Stimulated activated CD4-positive, alpha-beta T cell treated with anti-CD3 and anti-CD28 coated beads, Interleukin-12 subunit alpha, Interleukin-12 subunit beta, amount 100 ng/mL, for 4 hours (primary cell): ENCODE data around the gene CCDC70.

ENCODE experiments used
- DNase-seq: peaks from one replicate; pipeline ENCODE4 v3.0.0-alpha.2; 2020

The CCDC70 gene

DNA sequence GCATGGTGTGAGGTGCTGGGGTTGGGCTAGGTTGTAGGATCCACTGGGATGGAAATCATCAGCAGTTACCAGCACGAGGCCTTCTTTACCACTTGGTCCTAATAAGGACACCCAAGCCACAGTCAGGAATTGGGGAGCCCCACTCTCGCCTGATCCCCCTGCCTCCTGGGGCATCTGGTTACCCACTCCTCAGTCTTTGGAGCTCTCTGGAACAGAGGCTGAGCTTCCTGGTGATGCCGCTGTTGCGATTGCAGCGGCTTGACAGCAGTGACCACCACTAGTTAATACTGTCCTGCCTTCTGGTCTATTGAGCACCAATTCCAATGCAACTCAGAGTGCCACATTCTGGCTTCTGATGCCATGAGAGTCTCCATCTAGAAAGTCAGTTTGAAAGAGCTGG is 30.2 kb upstream of the CCDC70 start:
- DNase-seq = no peak

DNA sequence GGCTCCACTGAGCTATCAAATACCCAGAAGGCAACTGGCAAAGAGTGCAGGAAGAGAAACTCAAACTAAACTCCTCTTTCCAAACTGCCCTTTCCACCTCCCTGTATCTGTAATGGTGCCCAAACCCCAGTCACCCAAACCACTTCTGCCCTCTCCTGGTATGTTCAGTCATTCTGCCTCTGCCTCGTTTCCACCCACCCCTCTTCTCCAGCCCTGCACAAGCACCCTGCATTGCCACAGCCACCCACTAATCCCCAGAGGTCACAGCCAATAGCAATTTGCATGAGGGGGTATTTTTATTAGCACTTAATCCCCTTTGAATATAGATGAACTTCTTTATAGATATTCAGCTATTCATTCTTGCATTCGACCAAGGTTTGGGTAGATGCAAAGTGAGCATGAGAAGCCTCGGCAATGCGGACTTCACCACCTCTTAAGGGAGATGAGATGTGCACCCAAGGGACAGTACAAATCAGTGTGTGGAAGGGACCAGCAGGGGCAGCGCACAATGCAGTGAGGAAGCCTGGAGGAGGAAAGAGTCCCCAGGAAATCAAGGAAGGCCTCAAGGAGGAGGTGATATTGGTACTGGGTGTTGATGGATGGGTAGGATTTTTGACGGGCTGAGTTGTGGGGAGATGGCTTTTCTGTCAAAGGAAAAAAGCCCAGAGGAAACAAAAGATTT is 29.2 kb upstream of the CCDC70 start:
- peak; percentile 38 for DNase-seq

DNA sequence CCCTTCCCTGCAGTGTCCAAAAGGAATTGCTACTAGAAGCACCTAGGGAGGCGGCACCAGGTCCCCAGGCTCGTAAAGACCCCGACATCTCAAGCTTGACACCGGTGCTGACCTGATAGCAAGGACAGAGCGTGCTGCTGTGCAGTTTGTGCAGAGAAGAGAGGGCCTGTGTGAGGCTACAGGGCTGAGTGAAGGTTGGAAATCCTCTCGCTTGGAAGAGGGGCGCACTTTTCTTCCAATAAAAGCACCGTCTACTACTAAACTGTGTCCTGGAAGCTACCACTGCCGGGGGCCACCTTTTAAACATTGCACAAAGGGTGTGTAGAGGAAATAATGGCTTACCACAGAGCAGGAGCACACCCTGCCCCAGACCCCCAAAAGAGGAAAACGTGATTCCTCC is 27.8 kb upstream of the CCDC70 start:
- no peak for DNase-seq

DNA sequence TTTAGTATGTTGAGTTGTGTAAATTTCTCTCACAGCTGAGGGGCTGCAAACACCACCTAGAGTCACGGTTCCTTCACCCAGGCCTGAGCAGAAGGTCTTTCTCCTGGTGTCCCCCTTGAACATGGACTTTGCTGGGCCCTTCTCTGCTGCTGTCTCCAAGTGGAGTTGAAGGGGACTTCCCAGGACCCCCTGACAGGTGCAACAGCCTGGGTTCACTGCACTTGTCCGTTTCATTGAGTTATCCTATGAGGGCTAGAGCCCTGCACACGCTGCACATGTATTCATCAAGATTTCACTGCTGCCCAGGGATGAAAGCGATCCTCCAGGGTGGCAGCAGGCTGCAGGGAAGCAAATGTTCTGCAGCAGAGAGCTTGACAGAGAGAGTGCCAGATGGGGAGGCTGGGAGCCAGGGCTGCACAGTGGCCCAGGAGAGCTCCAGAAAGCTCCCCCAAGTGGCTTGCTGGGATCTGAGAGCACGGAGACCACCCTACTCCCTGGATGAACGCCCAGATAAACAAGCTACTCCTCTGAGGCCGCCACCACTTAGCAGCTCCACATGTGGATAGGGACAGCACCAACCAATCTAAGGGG is 27.1 kb upstream of the CCDC70 start:
- no peak for DNase-seq

DNA sequence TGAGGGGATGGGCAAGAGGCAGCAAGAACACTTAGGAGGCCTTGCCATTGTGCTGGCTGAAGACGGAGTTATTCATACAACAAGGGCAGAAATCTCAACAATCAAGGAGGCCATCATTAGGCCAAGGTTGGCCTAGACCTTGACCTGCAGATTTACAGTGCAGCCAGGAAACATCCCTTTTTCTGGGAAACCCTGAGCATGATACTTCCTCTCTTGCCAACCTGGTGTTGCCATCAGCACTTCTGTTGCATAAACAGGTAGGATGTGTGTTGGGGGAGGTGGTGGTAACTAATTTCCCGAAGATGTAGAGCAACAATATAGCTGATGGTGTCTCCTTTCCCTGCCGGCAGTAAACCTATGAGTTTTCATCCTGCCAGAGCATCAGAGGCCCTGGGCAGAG is 24.8 kb upstream of the CCDC70 start:
- no peak for DNase-seq

DNA sequence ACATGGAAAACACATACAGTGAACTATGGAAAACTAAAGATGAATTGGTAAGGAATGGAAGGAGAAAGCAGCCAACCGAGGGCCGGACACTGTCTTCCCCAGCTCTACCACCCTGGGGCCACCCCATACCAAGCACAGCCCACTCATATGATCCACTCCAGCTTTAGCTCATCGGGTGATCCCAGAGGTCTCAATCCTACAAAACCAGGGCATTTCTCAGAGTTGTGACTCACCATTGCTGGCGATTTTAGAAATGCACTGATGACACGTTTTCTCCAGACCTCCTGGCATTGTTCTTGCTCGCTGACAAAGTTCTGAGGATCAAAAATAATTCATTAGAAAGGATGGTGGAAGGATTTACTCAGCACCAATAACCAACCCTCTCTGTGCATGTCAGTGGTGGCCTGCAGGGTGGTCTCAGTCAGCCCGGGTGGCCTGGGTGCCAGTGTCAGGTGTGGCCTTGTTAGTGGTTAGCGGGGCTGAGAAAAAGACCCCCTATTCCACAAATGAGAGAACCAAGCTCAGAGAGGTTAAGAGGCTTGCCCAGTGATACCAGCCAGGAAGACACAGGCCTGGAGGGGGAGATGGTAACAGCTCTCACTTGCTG is 23.4 kb upstream of the CCDC70 start:
- DNase-seq = no peak

DNA sequence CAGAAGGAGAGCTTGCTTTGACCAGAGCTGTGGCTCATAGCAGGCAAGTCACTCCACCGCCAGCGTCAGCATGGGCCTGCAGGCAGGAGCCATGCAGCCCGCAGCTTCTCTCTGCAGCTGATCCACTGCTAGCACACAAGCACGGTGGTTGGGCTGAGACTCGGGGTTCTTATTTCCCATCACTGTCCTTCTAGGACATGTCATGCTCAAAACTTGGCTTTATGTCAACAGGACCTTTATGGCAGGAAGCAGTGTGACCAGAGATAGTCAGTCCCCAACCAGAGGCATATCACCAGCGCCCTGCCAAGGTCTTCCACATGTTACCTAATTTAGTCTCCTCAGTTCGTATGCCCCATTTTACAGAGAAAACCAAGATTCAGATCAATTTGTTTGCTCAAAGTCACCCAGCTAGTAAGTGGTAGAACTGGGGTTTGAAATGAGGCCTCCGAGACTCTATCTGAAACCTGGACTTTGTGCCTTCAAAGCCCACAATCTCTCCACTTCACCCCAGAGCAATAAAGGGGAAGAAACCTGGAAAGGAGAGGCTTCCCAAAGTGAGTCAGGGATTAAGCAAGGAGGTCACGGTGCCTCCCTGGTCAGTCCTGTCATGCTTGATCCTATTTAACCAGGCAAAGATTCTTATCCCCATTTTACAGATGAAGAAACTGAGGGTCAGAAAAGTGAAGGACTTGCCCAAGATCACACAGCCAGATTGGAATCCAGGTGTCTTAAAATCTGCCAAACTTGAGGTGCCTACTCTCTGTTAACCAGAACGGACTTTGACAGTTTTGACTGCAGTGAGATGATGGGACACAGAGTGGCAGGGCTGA is 21.8 kb upstream of the CCDC70 start:
- DNase-seq = no peak

DNA sequence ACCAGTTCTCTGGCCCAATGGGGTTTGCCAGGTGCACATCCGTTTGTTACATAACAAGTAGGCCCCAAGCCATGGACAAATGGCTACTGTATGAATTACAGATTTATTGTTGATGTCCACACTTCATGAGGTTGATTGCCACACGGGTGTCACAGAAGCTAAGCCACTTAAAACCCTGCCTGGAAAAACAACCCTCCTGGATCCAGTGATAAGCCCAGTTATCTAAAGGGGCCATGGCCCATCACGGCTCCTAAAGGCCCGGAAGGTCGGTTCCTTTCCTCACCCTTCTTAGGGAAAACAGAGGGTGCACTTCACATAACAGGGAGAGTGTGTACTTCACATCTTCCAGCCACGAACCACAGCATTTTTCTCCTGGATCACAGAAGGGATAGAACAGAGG is 20.9 kb upstream of the CCDC70 start:
- DNase-seq = no peak

DNA sequence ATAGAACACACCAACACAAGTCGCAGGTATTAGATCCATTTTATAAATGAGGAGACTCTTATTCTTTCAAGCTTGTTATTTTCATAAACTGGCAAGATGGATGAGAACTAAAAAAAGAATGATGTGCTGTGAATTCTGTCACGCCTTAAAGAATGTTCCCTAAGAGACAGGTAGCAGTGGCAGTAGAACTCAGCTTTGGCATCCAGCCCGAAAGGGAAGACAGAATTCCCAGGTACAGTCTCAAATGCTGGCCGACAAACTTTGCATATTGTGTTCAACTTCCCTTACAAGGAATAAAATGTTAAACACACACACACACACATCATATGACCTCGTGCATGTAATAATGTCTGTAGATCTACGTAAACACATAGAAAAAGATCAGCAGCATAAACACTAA is 20.0 kb upstream of the CCDC70 start:
- no peak for DNase-seq

DNA sequence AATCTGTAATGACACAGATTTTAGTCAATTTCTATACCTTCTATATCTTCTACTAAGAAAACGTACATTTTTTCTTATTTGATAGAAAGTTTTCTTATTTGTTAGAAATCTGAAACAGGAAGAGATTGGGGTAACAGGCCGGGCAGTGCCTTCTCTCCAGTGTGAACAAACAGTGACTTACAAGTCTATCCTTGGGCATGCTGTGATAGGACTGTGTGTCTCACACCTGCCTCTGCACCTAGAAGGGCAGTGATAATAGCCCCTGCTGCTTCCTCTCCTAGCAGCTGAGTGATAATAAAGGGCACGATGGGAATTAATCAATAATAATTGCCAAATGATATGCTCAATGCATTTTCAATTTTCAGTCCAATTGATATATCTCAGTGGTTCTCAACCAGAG is 18.2 kb upstream of the CCDC70 start:
- no peak for DNase-seq

DNA sequence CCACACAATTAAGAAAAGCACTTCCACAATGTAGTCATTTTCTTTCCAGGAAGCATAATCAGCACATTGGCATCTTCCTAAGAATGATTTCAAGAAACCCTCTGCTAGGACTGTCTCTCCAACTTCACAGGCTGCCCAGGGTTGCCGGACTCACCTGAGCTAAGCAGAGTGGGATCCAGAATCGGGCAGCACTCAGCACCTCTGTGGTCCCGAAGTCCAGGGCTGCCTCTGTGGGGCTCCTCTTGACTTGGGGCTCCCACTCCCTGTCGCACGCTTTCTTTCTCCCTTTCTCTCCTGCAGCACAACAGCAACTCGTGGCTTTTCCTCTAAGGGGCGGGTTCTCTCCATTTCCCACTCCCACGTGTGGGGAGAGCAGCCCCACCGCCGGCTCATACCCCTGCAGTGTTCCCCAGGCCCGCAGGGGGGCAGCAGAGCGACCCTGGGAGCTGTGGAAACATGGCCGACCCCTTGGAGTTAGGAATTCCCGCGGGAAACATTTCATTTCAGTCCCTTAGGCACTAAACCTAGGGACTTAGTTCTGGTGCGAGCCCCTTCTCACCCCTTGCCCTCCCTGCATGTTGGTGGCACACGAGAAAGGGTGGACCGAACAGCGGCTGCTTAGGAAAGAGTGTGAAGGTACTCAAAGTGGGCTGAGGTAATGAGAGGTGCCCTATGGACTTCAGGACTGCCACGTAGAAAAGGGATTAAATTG is 16.8 kb upstream of the CCDC70 start, which contains the start of gene TMEM272:
Gene TMEM272, minus strand, starts transcription at position 316 of the 712 bp plus-strand sequence. CDS start 6,647 bp downstream, outside the sequence.
- DNase-seq = peak; percentile 58

DNA sequence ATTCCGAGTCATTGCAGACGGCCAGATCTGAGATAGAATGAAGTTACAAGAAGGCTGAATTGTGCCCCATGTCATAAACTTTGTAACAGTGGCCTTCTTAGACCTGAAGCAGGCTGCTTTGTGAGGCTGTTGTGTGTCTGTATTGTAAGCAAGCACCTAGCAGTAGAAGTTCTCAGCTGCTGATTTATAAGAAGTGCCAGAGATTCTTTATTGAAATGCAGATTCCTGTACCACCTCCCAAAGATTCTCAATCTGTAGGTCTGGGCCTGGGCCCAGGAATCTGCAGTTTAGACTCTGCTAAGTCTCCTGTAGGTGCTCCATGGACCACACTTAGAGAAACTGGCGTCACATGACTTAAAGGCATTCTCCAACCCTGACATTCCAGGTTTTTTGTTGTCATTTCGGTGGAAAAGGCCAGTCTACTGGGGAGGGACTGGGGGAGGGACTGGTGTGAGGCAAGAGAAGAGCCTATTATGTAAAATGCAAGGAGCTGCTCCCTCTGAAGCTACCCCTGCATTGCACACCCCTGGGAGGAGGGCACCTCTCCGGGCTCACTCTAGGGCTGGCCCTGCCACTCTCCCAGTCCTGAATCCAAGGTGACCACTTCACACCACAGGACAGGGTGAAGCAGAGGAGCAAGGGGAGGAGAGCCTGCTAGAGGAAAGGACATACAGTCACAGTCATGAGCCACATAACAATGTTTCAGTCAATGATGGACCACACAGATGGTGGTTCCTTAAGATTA is 16.0 kb upstream of the CCDC70 start:
- DNase-seq = no peak

DNA sequence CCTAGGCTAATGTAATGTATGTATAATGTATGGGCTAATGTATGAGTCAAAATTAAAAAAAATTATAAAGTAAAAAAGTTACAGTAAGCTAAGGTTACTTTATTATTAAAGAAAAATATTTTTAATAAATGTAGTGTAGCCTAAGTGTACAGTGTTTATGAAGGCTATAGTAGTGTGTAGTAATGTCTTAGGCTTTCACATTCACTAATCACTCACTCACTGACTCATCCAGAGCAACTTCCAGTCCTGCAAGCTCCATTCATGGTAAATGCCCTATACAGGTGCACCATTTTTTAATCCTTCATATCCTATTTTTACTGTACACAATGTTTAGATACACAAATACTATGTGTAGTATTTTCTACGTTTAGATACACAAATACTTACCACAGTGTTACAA is 15.0 kb upstream of the CCDC70 start:
- DNase-seq = no peak

DNA sequence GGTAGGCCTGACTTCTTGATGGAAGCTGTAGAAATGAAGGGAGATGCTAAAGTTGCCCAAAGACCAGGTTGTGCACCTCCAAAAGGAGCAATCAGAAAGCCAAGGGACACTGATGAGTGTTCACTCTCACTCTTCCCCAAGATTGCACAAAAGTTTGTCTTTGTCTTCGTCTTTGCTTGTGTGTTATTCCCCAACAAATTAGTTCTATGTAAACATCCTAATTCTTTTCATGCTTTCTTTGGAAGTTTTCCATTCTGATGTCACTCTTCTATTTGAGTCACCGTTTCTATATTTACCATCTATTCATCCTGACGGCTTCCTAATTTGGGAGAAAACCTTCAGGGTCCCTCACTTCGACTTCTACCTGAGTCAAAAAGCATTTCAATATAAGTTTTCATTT is 13.1 kb upstream of the CCDC70 start:
- no peak for DNase-seq

DNA sequence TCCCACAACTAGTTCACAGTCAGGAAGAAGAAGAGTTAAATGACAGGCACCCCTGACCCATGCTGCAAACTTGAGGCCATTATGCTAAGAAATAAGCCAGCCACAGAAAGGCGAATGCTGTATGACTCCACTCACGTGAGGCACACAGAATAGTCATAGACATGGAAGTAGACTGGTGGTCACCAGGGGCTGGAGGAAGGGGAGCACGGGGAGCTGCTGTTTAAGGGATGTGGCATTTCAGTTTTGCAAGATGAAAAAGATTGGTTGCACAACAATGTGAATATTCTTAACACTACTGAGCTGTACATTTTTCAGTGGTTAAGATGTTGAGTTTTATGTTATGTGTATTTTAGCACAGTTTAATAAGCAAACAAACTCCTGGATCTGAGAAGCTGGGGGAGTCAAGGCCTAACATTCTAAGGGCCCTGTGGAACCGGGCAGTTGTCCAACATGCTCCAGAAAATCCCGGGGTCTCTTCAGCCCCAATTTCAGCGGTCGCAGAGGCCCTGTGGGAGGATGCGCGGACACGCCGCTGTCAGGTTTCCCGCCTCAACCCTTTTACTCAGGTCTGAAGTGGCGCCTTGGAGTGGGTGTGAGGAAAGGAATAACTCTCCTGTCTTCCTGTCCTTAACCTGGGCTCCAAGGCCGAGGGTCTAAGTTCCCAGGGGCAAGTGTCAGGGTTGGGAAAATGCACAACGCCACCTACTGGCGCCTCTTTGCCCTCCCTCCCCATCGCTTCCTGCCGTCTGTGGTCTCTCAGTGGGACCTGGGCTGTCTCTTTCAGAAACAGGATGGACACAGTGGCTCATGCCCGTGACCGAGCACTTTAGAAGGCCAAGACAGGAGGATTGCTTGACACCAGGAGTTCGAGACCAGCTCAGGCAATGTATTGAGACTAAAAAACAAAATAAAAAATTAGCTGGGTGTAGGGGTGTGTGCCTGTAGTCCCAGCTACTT is 12.3 kb upstream of the CCDC70 start:
- DNase-seq = peak; percentile 23

DNA sequence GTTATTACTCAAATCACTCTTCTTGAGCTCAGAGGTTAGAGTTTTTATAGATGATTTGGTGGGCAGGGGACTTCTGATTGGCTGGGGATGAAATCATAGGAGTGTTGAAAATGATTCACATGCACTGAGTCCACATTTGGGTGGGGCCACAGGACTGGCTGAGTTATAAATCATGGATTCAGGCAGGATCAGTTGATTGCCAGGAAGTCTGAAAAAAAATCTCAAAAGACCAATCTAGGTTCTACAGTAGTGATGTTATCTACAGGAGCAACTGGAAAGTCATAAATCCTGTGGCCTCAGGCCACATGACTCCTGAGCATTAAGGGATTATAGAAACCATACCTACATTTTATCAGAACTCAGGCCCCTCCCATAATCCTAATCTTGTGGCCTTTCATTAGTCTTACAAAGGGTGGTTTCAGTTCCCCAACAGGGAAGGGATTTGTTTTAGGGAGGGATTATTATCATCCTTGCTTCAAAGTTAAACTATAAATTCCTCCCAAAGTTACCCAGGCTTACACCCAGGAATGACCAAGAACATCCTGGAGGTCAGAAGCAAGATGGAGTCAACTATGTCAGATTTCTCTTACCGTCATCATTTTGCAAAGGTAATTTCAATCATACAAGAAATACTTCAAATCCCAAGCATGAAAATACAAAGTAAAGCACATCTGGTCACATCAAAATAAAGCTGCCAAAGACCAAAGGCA is 5.6 kb upstream of the CCDC70 start:
- DNase-seq = no peak

DNA sequence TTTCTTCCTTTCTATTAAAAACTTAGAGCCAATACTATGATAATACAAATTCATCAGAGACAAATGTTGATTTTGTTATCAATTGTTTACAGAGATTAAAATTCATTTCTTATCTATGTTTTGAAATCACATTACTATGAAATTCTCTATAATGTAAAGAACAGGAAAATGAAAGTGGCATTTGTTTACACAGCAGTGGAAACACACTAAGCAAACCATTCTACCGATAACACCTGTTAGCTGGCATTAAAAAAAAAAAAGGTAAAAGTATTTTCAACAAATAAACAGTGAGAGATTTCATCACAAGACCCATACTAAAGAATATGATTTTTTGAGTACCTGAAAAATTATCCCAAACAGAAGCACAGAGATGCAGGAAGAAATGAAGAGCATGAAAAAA is 4.8 kb upstream of the CCDC70 start:
- DNase-seq = no peak

DNA sequence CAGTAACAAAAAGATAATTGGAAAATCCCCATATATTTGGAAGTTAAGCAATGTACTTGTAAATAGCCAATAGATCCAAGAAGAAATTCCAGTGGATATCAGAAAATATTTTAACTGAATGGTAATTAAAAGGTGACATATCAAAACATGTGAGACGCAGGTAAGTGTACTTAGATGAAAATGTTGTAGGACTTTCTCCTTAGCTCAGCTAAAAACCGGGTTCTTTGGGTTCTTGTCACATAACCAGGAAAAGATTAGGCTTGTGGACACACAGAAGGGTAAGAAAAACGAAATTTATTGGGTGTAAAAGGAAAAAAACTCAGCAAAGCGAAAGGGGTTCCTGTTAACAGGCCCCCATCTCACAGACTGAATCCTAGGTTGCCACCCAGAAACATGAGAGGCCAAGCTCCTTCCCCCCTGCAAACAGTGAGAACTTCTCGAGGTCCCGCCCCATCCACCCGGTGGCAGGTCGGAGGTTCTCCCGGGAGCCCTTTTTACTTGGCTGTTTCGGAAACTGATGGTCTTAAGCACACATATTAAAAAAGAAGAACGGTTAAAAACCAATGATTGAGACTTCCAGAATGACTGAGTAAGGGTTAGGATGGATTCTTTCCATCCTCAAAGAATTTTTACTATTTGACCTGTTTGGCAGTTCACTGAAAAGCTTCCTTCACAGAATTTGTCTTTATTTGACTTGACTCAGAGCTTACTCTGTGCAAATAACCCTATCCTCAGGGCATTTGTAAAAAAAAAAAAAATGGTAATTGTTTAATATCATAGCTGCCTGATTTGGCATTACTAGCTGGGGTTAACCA is 3.1 kb upstream of the CCDC70 start:
- no peak for DNase-seq

DNA sequence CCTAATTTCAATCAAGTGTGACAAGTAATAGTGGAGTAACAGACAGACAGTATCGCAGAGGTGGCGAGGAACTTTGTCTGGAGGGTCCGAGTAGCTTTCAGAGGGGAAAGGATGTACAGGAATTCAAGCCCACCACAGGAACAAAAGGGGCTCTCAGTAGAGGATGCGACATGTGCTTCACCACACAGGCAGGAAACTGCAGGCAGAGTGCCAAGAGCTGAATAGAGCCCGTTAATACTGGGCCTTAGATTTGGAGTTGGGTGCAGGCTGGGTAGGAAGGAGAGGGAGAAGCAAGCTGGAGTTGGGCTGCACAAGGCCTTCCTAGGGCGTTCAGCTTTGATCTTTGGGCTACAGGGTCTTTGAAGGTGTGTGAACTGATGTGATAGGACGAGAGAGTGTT is 1.2 kb downstream of the CCDC70 start:
- DNase-seq = no peak
